Tibial nerve (tissue), 4 donors: ENCODE measurements around the gene PFKM.

Source experiments
- CTCF ChIP-seq, 5 experiments: fragments of 200-600 bp in 3 of 5; fragments of 450-650 bp in 2 of 5; sonication (generic) in 3 of 5; IDR thresholded peaks; one replicate each; pipeline ENCODE4 v1.5.1; 2016 to 2019; ENCODE audit warnings: antibody characterized with exemption in 5 of 5, mild to moderate bottlenecking in 3 of 5, moderate library complexity in 2 of 5
- EP300 ChIP-seq, 2 donors: sonication (generic); formaldehyde crosslinking; IDR thresholded peaks; one replicate each; pipeline ENCODE4 v1.6.1; 2017; ENCODE audit warnings: antibody characterized with exemption in 2 of 2, mild to moderate bottlenecking in 1 of 2
- POLR2A ChIP-seq, 2 donors: fragments of 450-650 bp; IDR thresholded peaks; one replicate each; pipeline ENCODE4 v1.6.1; 2017; ENCODE audit warnings: antibody characterized with exemption in 2 of 2, mild to moderate bottlenecking in 2 of 2, moderate library complexity in 2 of 2

GRCh38 chr12:48125985-48126384 is 6.8 kb downstream of the PFKM start:
- no peak for TF ChIP-seq CTCF (IDR thresholded peaks at IDR 0.05)
- no peak for TF ChIP-seq EP300 (IDR thresholded peaks at IDR 0.05)
- no peak for TF ChIP-seq POLR2A (IDR thresholded peaks at IDR 0.05)
